AG04449 (cell line): ENCODE results near the gene WDR86.

Experiments used
- CTCF ChIA-PET: fragments of 350-600 bp; formaldehyde crosslinking; extraction: SDS; loops from one replicate; lab custom pipeline; 2021; ENCODE audit warnings: antibody characterized with exemption; lab: Yijun Ruan, JAX
- POLR2A ChIA-PET: fragments of 400-600, 350-600 bp; formaldehyde crosslinking; extraction: SDS; loops from one replicate; lab custom pipeline; 2020; ENCODE audit warnings: antibody characterized with exemption, inconsistent platforms; lab: Yijun Ruan, JAX
- DNase-seq: peaks from one replicate; pipeline ENCODE4 v3.0.0-alpha.2; 2010; ENCODE audit warnings: low read depth, low spot score
- H3K4me3 ChIP-seq: 2 replicates; pipeline ENCODE4 v1.5.1; 2011; ENCODE audit warnings: low read depth, mild to moderate bottlenecking, control low read depth, low read length
- TF ChIP-seq, protein P1 (sequence below): IDR thresholded peaks from one replicate; pipeline ENCODE4 v1.5.1; 2011; ENCODE audit warnings: mild to moderate bottlenecking, moderate library complexity, low read length, control low read depth, inconsistent platforms; ENCODE audit not compliant: insufficient read depth; ENCODE audit errors: missing control alignments

The WDR86 gene

GRCh38 chr7:151429560-151430331 is 19.9 kb upstream of the WDR86 start:
- CTCF ChIA-PET = interaction anchor here (2.8 kb wide), 1 partner anchor 19 kb away, joined by 16 read pairs; no protein-coding TSS in a partner anchor
- DNase-seq = no peak
- TF ChIP-seq, protein P1, sequence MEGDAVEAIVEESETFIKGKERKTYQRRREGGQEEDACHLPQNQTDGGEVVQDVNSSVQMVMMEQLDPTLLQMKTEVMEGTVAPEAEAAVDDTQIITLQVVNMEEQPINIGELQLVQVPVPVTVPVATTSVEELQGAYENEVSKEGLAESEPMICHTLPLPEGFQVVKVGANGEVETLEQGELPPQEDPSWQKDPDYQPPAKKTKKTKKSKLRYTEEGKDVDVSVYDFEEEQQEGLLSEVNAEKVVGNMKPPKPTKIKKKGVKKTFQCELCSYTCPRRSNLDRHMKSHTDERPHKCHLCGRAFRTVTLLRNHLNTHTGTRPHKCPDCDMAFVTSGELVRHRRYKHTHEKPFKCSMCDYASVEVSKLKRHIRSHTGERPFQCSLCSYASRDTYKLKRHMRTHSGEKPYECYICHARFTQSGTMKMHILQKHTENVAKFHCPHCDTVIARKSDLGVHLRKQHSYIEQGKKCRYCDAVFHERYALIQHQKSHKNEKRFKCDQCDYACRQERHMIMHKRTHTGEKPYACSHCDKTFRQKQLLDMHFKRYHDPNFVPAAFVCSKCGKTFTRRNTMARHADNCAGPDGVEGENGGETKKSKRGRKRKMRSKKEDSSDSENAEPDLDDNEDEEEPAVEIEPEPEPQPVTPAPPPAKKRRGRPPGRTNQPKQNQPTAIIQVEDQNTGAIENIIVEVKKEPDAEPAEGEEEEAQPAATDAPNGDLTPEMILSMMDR = no peak
- POLR2A ChIA-PET = no interaction called here
- no peak overlapping the region for H3K4me3 ChIP-seq

DNA sequence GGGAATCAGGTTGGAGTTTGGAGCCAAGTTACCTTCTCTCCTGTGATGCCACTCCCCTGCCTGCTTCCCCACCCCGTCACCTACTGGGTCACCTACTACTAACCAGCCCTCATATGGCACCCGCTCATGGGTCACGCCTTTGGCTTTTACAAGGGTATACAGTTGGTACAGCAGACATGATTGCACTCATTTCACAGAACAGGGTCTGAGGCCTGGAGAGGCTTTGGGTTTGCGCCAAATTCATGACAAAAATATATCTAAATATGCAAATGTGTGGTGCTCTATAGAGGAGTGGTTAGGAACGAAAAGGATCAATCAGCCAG is 19.4 kb upstream of the WDR86 start:
- TF ChIP-seq, protein P1 = no peak
- POLR2A ChIA-PET = interaction anchor here (0.6 kb wide), 1 partner anchor 56 kb away, joined by 3 read pairs; no protein-coding TSS in a partner anchor

DNA sequence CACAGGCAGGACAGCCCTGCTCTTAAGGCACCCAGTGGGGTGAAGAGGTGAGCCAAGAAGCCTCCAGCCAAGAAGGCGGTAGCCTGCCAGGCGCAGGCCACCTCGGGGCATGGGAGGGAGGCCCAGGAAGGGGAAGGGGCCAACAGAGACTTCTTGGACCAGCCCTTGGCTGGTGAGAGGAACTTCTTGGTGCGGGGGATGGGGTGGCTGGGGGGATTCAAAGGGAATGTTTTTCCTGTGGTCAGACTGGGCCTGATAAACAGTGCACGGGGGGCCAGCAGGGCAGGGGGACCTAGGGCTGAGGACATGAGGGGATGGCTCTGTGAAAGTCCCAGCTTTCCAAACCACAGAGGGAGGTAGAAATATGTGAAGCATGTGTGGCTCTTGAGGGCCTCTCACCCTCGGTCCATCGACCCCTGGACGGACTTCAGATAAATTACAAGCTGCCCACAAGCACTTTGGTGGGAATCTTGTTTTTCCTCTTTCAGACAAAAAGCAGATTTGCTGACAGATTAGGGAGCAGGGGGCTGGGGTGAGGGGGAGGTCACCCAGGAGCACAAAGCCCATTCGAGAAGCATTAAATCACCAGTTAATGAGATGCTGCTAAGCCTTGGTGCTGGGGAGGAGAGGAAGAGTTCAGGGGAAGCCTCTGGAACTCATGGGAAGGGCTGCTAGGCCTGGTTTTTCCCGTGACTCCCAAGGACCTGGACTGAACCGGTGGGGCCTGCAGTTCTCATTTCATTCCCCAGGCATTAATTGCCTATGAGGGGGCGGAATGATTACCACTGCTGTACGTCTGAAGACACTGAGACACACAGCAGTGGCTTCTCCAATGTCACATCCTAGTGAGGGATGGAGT is 18.8 kb upstream of the WDR86 start:
- no peak for DNase-seq
- no peak overlapping the region for H3K4me3 ChIP-seq
- POLR2A ChIA-PET = interaction anchor here (0.6 kb wide), 2 partner anchors 55 to 204 kb away, joined by 3 read pairs; no protein-coding TSS in a partner anchor
- CTCF ChIA-PET = interaction anchor here (0.8 to 2.8 kb wide), 2 partner anchors 10 to 20 kb away, joined by 3 to 16 read pairs; no protein-coding TSS in a partner anchor
- TF ChIP-seq, protein P1 = no peak

More for the DNA sequence above, 19.4 kb upstream of the WDR86 start:
- CTCF ChIA-PET = interaction anchor here (0.8 to 2.8 kb wide), 2 partner anchors 9 to 19 kb away, joined by 3 to 16 read pairs; no protein-coding TSS in a partner anchor
- no peak overlapping the region for H3K4me3 ChIP-seq
- no peak for DNase-seq

DNA sequence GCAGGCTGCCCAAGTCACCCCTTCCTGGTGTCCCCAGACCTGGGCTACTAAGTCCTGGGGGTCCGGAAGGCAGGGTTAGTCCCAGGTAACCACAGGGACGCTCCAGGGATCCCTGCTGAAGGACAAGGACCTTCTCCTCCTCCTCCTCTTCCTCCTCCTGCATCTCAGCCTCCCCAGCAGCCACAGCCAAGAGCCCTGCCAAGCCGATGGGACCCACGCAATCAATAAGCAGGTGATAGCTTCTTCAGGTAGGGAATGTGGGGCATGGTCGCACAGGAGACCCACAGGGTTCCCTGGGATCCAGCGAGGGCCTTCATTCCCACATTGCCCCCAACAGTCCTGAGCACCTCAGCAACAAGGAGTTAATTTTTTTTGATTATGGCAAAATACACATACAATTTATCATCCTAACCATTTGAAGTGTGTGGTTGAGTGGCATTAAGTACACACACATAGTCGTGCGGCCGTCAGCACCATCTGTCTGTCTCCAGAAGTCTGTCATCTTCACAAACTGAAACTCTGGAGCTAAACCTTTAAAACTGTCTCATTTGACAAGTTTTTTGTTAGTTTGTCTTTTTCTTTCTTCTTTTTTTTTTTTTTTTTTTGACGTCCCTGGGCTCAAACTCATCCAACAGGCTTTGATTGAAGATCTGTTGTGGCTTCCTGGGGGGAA is 18.0 kb upstream of the WDR86 start:
- CTCF ChIA-PET = interaction anchor here (2.7 to 2.8 kb wide), 2 partner anchors 21 to 60 kb away, joined by 10 to 16 read pairs; no protein-coding TSS in a partner anchor

DNA sequence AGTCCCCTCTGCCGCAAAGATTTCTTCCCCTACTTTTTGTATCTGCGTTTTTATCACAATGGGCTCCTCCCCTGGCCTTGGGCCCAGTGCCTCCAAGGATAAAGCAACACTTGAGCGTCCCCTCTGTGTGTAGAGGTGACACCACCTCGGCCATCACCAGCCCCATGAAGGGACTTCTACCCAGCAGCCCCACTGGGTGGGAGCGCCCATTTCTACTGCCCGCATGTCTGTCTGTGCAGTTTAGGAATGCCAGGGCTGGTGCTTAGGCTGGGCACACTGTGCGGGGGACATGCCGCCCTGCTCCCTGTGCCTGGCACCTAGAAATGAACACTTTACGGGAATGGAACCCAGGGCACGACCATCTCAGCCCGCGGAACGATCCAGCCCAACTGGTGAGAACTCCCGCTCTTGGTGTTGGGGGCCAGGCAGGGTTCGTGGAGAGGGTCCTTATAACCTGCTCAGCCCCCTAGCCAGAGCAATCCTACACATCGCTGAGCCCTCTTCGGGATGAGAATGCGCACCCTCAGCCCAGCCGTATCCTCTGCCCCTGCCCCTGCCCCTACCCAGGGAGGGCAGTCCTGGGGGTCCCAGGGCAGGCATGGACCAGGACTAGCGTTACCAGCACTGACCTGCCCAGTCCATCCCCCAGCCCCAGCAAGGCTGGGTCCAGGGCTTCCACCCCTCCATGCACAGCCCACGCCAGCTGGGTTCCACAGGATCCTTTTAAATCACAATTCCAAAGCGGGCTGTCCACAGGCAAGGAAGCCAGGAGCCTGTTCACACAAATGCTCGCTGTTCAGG is 17.3 kb upstream of the WDR86 start:
- POLR2A ChIA-PET = no interaction called here
- CTCF ChIA-PET = interaction anchor here (2.7 kb wide), 1 partner anchor 59 kb away, joined by 10 read pairs; no protein-coding TSS in a partner anchor
- no peak for DNase-seq
- TF ChIP-seq, protein P1 = no peak
- H3K4me3 ChIP-seq = no peak overlapping the region

More for the DNA sequence above, 18.0 kb upstream of the WDR86 start:
- DNase-seq = no peak
- TF ChIP-seq, protein P1 = no peak
- POLR2A ChIA-PET = interaction anchor here (0.6 kb wide), 1 partner anchor 205 kb away, joined by 3 read pairs; no protein-coding TSS in a partner anchor
- H3K4me3 ChIP-seq = no peak overlapping the region
